ENCODE results near the gene ZNF346.
"Not testable (repeated sequence)": the region's sequence is repeated elsewhere in the genome, so short reads cannot be mapped to it uniquely, and the experiment has no call there.

Gene ZNF346

DNA sequence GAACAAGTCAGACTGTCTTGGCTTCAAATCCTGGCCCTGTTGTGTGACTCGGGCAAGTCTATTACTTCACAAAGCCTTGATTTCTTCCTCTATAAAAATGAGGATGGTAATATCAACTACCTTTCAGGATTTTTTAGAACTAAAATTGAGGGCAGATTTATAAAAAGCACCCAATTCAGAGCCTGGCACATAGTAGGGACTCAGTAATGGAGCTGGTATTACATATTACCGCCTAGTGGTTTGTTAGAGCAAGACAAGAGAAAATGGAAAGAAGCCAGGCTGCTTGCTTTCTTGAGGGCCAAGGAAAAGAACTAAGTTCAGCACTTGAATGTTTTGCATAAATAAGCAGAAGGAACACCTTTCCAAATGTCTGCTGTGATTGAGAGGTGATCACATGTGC, 19.4 kb downstream of the ZNF346 start:
- Histone ChIP-seq H3K9ac (ENCODE audit: low read depth, low read length) (no peak overlapping the region), H3K27me3 (ENCODE audit: insufficient read depth, low read length) (no peaks in the 10 kb centered on the region), H3K4me1 (ENCODE audit: insufficient read depth, low read length) (no peaks in the 10 kb centered on the region), H3K4me3 (ENCODE audit: low read length) (no peak overlapping the region), H3K27ac (ENCODE audit: low read depth, low read length) (no peak overlapping the region), H3K36me3 (ENCODE audit: insufficient read depth, low read length) (peaks cover 49% of the 10 kb centered on the region), H3K9me3 (ENCODE audit: insufficient read depth, low read depth, low read length) (no peaks in the 10 kb centered on the region)
- WGBS = 97% methylated on average over 1 of the region's 2 CpGs

DNA sequence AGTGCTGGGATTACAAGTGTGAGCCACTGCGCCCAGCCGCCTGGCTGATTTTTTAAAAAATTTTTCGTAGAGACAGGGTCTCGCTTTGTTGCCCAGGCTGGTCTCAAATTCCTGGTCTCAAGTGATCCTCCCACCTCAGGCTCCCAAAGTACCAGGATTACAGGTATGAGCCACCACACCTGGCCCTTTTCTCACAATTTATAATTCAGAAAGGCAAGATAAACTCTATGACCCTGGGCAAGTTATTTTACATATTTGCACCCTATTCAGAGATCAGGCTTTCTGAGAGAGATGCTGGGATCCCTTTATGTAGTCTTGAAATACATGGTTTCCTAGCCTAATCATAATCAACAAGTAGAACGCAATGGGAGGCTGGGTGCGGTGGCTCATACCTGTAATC, 20.6 kb downstream of the ZNF346 start:
- Histone ChIP-seq H3K9ac (ENCODE audit: low read depth, low read length) (no peak overlapping the region), H3K36me3 (ENCODE audit: insufficient read depth, low read length) (peaks cover 58% of the 10 kb centered on the region), H3K27me3 (ENCODE audit: insufficient read depth, low read length) (no peaks in the 10 kb centered on the region), H3K4me1 (ENCODE audit: insufficient read depth, low read length) (no peaks in the 10 kb centered on the region), H3K9me3 (ENCODE audit: insufficient read depth, low read depth, low read length) (no peaks in the 10 kb centered on the region), H3K4me3 (ENCODE audit: low read length) (no peak overlapping the region), H3K27ac (ENCODE audit: low read depth, low read length) (no peak overlapping the region)
- WGBS = 96% methylated on average over 6 of the region's 6 CpGs

DNA sequence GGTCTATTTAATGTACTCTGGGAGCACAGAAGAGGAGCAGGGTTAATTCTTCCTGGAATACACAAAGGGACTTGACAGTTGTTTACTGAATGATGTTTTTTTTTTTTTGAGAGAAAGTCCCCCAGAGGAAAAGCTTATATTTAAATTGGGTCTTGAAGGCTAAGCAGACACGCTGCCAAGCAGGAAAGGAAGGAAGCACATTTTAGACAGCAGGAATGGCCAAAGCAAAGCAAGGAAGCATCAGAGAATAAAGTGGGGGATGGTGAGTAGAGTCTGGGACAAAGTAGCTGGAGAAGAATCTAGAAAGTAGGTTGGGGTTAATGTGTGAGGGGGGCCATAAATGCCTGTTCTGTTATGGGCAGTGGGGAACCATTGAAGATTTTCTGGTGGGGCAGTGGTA, 21.5 kb downstream of the ZNF346 start:
- no peaks in the 10 kb centered on the region for H3K9me3 ChIP-seq (ENCODE audit: insufficient read depth, low read depth, low read length)
- H3K27ac ChIP-seq (ENCODE audit: low read depth, low read length) = no peak overlapping the region
- no peak overlapping the region for H3K9ac ChIP-seq (ENCODE audit: low read depth, low read length)
- no peaks in the 10 kb centered on the region for H3K4me1 ChIP-seq (ENCODE audit: insufficient read depth, low read length)
- H3K4me3 ChIP-seq (ENCODE audit: low read length) = no peak overlapping the region
- WGBS = 94% methylated on average over 1 of the region's 1 CpG
- peaks cover 64% of the 10 kb centered on the region for H3K36me3 ChIP-seq (ENCODE audit: insufficient read depth, low read length)
- H3K27me3 ChIP-seq (ENCODE audit: insufficient read depth, low read length) = no peaks in the 10 kb centered on the region

DNA sequence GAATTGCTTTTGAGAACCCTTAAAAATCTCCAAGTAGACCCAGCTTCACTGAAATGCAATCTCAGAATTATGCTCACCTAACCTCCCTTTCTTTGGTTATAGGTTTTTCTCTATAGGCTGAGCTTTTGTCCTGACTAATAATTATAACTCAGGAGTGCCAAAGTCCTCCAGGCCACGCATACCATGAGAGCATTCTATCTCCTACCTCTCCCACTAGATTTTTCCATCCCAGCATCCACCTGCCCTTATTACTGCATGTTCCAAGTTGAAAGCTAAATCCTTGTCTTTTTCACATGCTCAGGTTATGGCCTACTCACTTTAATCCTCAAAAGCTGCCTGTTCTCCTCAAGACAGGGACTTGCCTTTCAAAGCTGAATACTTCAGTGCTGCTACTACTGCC, 22.1 kb downstream of the ZNF346 start:
- no peaks in the 10 kb centered on the region for H3K4me1 ChIP-seq (ENCODE audit: insufficient read depth, low read length)
- no peaks in the 10 kb centered on the region for H3K27me3 ChIP-seq (ENCODE audit: insufficient read depth, low read length)
- peaks cover 70% of the 10 kb centered on the region for H3K36me3 ChIP-seq (ENCODE audit: insufficient read depth, low read length)
- no peaks in the 10 kb centered on the region for H3K9me3 ChIP-seq (ENCODE audit: insufficient read depth, low read depth, low read length)
- H3K4me3 ChIP-seq (ENCODE audit: low read length) = no peak overlapping the region
- 98% methylated on average over 1 of the region's 1 CpG for WGBS
- H3K27ac ChIP-seq (ENCODE audit: low read depth, low read length) = no peak overlapping the region
- H3K9ac ChIP-seq (ENCODE audit: low read depth, low read length) = no peak overlapping the region

DNA sequence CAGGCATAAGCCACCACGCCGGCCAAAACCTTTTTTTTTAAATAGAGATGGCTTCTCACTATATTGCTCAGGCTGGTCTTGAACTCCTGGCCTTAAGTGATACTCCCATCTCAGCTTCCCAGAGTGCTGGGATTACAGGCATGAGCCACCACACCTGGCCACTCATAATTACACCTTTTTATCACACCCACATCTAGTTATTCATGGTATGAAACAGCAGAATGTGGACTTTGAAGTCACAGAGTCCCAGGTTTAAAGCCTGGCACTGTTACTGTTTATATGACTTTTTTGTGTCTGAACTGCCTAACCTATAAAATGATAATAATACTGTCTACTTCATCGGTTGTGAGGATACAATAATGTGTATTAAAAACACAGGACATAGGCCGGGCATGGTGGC, 23.1 kb downstream of the ZNF346 start:
- 93% methylated on average over 4 of the region's 4 CpGs for WGBS
- no peaks in the 10 kb centered on the region for H3K4me1 ChIP-seq (ENCODE audit: insufficient read depth, low read length)
- no peak overlapping the region for H3K27ac ChIP-seq (ENCODE audit: low read depth, low read length)
- no peaks in the 10 kb centered on the region for H3K9me3 ChIP-seq (ENCODE audit: insufficient read depth, low read depth, low read length)
- H3K27me3 ChIP-seq (ENCODE audit: insufficient read depth, low read length) = no peaks in the 10 kb centered on the region
- H3K4me3 ChIP-seq (ENCODE audit: low read length) = no peak overlapping the region
- no peak overlapping the region for H3K9ac ChIP-seq (ENCODE audit: low read depth, low read length)
- peaks cover 72% of the 10 kb centered on the region for H3K36me3 ChIP-seq (ENCODE audit: insufficient read depth, low read length)

DNA sequence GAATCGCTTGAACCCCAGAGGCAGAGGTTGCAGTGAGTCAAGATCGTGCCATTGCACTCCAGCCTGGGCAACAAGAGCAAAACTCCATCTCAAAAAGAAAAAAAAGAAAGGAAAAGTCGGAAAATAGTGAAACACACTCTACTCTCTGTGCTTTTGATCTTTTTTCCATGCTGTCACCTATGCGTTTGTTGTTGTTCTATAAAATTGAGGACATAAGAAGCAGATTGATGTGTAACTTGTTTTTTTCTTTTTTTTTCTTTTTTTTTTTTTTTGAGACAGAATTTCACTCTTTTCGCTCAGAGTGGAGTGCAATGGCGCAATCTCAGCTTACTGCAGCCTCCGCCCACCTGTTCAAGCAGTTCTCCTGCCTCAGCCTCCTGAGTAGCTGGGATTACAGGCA, 26.0 kb downstream of the ZNF346 start:
- 91% methylated on average over 7 of the region's 7 CpGs for WGBS

DNA sequence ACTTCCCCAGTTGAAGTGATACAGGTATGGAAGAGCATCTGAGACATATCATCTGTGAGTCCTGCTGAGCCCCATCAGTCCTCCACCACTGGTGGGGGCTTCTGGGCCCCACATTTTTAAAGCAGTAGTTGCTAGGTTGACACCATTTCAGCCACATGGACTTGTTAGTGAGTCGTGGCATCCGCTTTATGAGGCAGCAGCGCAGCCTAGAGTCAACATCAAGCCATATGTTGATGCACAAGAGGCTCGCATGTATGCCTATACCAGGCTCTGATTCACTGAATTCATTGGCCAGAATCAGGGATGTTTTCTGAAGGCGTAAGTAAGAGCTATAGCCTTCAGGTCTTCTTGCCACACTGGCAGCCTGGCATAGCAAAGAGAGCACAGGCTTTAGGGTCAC, 26.8 kb downstream of the ZNF346 start:
- Histone ChIP-seq H3K27me3 (ENCODE audit: insufficient read depth, low read length) (no peaks in the 10 kb centered on the region), H3K27ac (ENCODE audit: low read depth, low read length) (no peak overlapping the region), H3K36me3 (ENCODE audit: insufficient read depth, low read length) (peaks cover 72% of the 10 kb centered on the region), H3K9me3 (ENCODE audit: insufficient read depth, low read depth, low read length) (no peaks in the 10 kb centered on the region), H3K4me3 (ENCODE audit: low read length) (no peak overlapping the region), H3K4me1 (ENCODE audit: insufficient read depth, low read length) (no peaks in the 10 kb centered on the region), H3K9ac (ENCODE audit: low read depth, low read length) (no peak overlapping the region)
- whole genome bisulfite sequencing = 96% methylated on average over 5 of the region's 5 CpGs

More for the DNA sequence above, 26.0 kb downstream of the ZNF346 start:
- not testable (repeated sequence) for H3K9me3 ChIP-seq (ENCODE audit: insufficient read depth, low read depth, low read length); H3K4me3 ChIP-seq (ENCODE audit: low read length); H3K4me1 ChIP-seq (ENCODE audit: insufficient read depth, low read length); H3K27ac ChIP-seq (ENCODE audit: low read depth, low read length); H3K27me3 ChIP-seq (ENCODE audit: insufficient read depth, low read length); H3K9ac ChIP-seq (ENCODE audit: low read depth, low read length)
- H3K36me3 ChIP-seq (ENCODE audit: insufficient read depth, low read length) = peaks cover 75% of the 10 kb centered on the region

DNA sequence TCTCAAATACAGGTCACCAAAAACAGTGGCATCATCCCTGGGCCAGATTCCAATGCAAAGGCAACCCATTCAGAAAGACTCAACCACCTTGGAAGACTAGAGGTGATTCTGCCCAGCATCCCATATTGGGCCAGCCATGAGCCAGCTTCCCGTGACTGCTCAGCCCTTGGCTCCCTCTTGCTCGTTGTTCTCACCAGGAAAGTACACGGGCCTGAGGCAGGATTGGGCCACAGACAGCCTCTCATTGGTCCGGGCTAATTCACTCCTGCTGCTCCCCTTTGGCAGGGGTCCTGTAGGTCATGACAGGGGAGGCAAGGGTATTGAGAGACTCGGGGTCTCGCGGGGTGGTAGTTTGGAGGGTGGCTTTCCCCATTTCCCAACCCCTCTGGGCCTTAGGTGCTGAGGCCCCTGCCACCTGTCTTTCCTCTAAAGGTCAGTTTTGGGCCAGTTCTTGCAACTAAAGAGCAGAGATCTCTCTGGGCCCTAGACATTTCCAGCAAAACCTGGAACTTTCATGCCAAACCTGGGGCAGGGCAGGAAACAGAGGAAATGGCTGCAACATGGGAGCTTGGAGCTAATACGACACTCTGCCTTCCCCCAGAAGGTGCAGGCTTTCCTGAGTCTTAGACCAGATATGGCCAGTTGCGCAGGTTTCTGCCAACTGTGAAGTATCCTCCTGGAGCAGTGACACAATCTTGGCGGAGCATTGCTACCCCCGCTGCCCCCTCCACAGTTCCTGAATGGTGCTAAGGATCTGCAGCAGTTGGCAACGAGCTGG, 42.2 kb downstream of the ZNF346 start:
- no peaks in the 10 kb centered on the region for H3K27me3 ChIP-seq (ENCODE audit: insufficient read depth, low read length)
- 95% methylated on average over 10 of the region's 12 CpGs for WGBS
- no peaks in the 10 kb centered on the region for H3K9me3 ChIP-seq (ENCODE audit: insufficient read depth, low read depth, low read length)
- H3K27ac ChIP-seq (ENCODE audit: low read depth, low read length) = no peak overlapping the region
- H3K4me1 ChIP-seq (ENCODE audit: insufficient read depth, low read length) = no peaks in the 10 kb centered on the region
- peaks cover 29% of the 10 kb centered on the region for H3K36me3 ChIP-seq (ENCODE audit: insufficient read depth, low read length)
- H3K4me3 ChIP-seq (ENCODE audit: low read length) = no peak overlapping the region
- no peak overlapping the region for H3K9ac ChIP-seq (ENCODE audit: low read depth, low read length)

DNA sequence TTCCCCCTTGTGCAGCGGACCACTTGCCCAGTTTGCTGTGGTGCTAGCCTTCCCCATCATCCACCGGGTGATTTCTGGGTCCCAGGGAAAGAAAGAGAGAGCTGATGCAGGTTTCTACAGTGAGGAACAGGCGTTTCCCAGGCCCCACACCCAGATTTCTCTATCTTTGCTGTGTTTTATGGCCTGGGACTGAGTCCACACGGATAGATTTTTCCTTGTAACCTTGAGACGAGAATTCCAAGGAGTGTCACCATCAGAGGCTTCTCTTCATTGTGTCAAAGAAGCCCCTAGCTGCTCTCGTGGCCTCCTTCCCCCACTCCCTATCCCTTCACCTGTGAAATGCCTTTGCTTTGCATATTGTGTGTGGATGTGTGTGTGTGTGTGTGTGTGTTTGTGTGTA, 43.0 kb downstream of the ZNF346 start:
- Histone ChIP-seq H3K9me3 (ENCODE audit: insufficient read depth, low read depth, low read length) (no peaks in the 10 kb centered on the region), H3K27ac (ENCODE audit: low read depth, low read length) (no peak overlapping the region)
- WGBS = 80% methylated on average over 6 of the region's 6 CpGs

DNA sequence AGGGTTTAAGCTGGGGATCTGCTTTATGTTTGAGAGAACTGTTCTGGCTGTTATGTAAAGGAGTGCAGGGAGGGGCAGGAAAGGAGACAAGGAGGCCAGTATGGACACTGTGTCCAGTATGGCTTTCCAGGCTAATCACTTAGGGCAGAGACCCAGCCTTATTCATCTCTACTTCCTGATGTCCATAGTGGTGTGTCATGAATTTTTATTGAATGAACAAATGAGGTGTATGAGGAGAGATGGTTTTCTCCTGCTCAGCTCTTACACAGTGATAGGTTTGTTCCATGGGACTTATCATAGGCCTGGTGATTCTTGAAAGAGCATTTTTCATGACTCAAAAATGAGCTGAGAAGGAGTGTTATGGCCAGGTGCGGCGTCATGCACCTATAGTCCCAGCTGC, 43.7 kb downstream of the ZNF346 start:
- H3K27ac ChIP-seq (ENCODE audit: low read depth, low read length) = no peak overlapping the region
- WGBS = 92% methylated on average over 2 of the region's 2 CpGs
- no peaks in the 10 kb centered on the region for H3K27me3 ChIP-seq (ENCODE audit: insufficient read depth, low read length)
- no peaks in the 10 kb centered on the region for H3K9me3 ChIP-seq (ENCODE audit: insufficient read depth, low read depth, low read length)
- H3K9ac ChIP-seq (ENCODE audit: low read depth, low read length) = no peak overlapping the region
- no peak overlapping the region for H3K4me3 ChIP-seq (ENCODE audit: low read length)
- peaks cover 29% of the 10 kb centered on the region for H3K36me3 ChIP-seq (ENCODE audit: insufficient read depth, low read length)
- no peaks in the 10 kb centered on the region for H3K4me1 ChIP-seq (ENCODE audit: insufficient read depth, low read length)

More for the DNA sequence above, 43.0 kb downstream of the ZNF346 start:
- Histone ChIP-seq H3K9ac (ENCODE audit: low read depth, low read length) (no peak overlapping the region), H3K36me3 (ENCODE audit: insufficient read depth, low read length) (peaks cover 29% of the 10 kb centered on the region), H3K4me3 (ENCODE audit: low read length) (no peak overlapping the region), H3K4me1 (ENCODE audit: insufficient read depth, low read length) (no peaks in the 10 kb centered on the region), H3K27me3 (ENCODE audit: insufficient read depth, low read length) (no peaks in the 10 kb centered on the region)

DNA sequence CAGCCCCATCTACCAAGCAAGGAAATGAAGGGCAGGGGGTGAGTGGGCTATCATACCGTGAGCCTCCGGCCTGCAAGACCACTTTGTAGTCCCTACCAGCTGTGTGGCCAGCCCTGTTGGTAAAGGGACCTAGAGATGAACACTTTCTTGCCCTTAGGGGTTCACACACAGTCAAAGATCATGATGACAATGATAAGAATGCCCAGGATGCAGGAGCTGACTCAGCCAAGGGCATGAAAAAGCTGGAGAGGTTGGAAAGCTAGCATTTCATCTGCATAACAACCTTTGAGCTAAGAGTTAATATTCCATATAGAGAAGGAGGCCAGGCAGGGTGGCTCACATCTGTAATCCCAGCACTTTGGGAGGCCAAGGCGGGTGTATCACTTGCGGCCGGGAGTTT, 45.0 kb downstream of the ZNF346 start:
- peaks cover 22% of the 10 kb centered on the region for H3K36me3 ChIP-seq (ENCODE audit: insufficient read depth, low read length)
- no peak overlapping the region for H3K9ac ChIP-seq (ENCODE audit: low read depth, low read length)
- no peak overlapping the region for H3K4me3 ChIP-seq (ENCODE audit: low read length)
- no peaks in the 10 kb centered on the region for H3K4me1 ChIP-seq (ENCODE audit: insufficient read depth, low read length)
- whole genome bisulfite sequencing = 87% methylated on average over 5 of the region's 5 CpGs
- no peaks in the 10 kb centered on the region for H3K27me3 ChIP-seq (ENCODE audit: insufficient read depth, low read length)
- H3K27ac ChIP-seq (ENCODE audit: low read depth, low read length) = no peak overlapping the region
- no peaks in the 10 kb centered on the region for H3K9me3 ChIP-seq (ENCODE audit: insufficient read depth, low read depth, low read length)

Data from HUES64 (cell line).